Activated CD4-positive, alpha-beta T cell treated with anti-CD3 and anti-CD28 coated beads, Interleukin-2, amount 50 U/mL, for 24 hours (primary cell): Measurements from ENCODE around the gene MUC5AC.
"Not testable (repeated sequence)": the region's sequence is repeated elsewhere in the genome, so short reads cannot be mapped to it uniquely, and the experiment has no call there.

Experiments
- DNase-seq, 2 donors: peaks; one replicate each; pipeline ENCODE4 v3.0.0-alpha.2; 2020; ENCODE audit warnings: low read depth in 1 of 2, low spot score in 1 of 2

Gene MUC5AC

GRCh38 chr11:1157645-1158591 is at the start of gene MUC5AC:
Gene MUC5AC (plus strand): TSS chr11:1157953. CDS start chr11:1158000, 47 bp downstream.
- DNase-seq, result no peak

DNA sequence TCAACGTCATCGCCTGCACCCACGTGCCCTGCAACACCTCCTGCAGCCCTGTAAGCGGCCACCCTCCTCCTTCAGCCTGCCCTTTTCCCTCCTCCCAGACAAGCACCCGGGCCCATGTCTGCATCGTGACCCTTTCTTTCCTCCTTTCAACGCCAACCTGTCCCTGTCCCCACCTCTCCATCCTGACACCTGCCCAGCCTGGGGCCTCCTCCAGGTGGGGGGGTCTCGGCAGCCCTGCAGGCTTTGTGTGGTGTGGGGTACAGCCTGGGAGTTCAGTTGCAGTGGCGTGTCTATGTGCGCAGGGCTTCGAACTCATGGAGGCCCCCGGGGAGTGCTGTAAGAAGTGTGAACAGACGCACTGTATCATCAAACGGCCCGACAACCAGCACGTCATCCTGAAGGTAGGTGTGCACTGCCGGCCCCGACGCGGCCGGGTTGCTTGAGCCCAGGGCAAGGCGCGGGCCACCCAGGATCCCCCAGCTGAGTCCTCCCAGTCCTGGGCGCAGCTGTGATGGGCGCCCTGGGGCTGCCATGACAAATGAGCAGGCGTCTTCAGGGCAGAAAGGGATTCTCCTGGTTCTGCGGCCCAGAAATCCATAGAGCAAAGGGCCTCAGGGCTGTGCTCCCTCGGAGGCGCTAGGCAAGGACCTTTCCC is 49.4 kb upstream of the MUC5AC start:
- DNase-seq, result no peak

DNA sequence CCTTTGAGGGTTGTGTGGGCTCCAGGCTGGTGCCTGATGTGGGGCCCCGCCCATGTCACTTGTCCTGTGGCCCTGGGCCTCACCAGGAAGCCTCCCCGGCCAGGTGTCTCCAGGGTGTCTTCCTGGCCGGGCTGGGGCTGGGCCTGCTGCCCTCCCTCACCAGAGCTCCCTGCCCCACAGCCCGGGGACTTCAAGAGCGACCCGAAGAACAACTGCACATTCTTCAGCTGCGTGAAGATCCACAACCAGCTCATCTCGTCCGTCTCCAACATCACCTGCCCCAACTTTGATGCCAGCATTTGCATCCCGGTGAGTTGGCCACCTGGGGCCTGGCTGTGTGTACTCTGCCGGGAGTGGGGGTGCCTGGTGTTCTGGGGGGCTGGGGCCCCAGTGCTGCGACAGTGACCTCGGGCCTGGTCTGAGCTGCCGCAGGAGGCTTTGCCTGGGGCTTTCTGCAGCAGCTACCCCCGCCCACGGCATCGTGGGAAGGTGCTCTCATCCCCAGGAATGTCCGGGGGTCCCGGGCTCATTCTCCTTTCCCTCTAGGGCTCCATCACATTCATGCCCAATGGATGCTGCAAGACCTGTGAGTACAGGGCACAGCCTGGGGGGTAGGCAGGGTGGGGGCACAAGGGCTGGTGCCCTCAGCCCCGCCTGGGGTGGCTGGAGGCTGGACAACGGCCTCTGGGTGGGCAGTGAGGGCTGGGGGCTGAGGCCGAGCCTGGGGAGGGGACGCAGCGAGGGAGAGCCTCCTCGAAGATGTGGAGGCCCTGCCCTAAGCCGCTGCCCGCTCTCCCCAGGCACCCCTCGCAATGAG is 48.4 kb upstream of the MUC5AC start:
- DNase-seq, result no peak

DNA sequence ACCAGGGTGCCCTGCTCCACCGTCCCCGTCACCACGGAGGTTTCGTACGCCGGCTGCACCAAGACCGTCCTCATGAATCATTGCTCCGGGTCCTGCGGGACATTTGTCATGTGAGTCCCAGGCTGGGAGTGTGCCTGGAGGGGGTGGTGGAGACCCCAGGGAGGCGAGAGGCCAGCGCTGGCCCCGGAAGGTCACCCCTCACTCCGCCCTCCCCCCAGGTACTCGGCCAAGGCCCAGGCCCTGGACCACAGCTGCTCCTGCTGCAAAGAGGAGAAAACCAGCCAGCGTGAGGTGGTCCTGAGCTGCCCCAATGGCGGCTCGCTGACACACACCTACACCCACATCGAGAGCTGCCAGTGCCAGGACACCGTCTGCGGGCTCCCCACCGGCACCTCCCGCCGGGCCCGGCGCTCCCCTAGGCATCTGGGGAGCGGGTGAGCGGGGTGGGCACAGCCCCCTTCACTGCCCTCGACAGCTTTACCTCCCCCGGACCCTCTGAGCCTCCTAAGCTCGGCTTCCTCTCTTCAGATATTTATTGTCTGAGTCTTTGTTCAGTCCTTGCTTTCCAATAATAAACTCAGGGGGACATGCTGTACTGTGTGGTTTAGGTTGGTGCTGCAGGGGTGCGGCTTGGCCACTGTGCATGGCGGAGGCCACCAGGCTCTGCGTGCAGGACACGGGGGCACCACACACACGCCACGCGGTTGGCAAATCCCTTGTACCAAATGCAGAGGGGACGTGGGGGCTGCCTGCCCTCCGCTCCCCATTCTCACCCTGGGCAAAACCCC is 47.6 kb upstream of the MUC5AC start:
- DNase-seq, result no peak

DNA sequence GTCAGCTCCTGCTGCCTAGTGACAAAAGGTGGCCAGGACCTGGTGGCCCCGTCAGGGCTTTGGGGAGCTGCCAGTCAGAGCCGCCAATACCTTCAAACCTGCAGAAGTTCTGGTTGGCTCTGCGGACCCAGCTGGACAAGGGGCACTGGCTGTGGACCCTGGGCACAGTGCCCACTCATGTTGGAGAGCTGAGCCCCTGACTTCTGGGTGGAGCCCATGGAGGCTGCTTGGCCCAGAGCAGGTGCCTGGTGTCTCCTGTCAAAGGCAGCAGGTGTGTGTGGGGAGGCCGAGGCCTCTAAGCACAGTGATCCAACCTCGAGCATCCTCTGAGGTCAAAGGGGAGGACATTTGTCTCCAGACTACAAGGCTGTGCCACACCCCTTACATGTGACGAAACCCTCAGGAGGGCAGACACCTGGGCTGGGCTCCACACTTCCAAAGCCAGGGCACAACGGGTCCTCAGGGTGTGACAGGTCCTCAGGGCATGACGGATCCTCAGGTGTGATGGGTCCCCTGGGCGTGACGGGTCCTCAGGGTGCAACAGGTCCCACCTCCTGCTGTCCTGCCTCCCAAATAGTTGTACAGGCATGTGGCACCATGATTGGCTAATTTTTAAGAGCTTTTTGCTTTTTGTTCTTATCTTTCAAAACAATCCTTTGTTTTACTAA is 46.1 kb upstream of the MUC5AC start:
- no peak for DNase-seq

- no peak for DNase-seq
These were observed 45.2 kb upstream of the MUC5AC start for GRCh38 chr11:1112351-1113191.

GRCh38 chr11:1113405-1114201 is 44.1 kb upstream of the MUC5AC start:
- DNase-seq, result no peak

DNA sequence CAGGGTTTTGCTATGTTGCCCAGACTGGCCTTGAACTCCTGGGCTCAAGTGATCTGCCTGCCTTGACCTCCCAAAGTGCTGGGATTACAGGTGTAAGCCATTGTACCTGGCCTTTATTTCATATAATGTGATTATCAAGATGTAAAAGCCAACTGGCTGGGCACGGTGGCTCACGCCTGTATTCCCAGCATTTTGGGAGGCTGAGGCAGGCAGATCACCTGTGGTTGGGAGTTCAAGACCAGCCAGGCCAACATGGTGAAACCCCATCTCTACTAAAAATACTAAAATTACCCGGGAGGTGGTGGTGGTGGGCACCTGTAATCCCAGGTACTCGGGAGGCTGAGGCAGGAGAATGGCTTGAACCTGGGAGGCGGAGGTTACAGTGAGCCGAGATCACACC is 42.5 kb upstream of the MUC5AC start:
- not testable (repeated sequence) for DNase-seq

DNA sequence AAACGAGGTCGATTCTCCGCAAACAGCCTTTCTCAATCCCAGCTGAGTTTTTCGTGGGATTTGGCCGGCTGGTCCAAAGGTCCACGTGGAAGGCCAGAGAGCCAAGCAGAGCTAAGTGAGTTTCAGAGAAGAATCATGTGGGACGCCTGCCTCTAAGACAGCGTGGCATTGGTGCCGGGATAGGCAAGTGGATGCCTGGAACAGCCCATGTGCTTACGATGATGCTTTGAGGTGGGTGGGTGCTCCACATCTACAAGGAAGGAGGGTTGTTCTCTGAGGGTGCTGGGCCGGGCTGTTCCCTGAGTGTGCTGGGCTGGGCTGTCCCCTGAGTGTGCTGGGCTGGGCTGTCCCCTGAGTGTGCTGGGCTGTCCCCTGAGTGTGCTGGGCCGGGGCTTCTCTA is 41.6 kb upstream of the MUC5AC start:
- DNase-seq, result no peak

GRCh38 chr11:1116666-1117390 is 40.9 kb upstream of the MUC5AC start:
- no peak for DNase-seq

DNA sequence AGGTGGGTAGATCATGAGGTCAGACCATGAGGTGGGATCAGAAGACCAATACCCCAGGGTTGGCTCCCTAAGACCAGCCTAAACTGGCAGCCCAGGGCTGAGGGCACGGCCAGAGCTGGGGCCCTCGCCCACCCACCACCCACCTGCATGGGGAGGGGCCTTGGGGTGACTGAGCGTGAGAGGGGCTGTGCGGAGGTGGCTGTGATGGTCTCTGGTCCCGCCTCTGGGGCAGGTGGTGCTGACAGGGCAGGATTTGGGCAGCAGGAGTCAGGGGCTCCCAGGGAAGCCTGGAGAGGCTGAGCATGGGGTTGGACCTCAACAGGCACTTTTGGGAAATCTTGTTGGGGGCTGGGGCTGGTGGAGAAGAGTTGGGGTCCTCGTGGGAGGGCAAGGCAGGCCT is 39.8 kb upstream of the MUC5AC start:
- DNase-seq, result no peak

DNA sequence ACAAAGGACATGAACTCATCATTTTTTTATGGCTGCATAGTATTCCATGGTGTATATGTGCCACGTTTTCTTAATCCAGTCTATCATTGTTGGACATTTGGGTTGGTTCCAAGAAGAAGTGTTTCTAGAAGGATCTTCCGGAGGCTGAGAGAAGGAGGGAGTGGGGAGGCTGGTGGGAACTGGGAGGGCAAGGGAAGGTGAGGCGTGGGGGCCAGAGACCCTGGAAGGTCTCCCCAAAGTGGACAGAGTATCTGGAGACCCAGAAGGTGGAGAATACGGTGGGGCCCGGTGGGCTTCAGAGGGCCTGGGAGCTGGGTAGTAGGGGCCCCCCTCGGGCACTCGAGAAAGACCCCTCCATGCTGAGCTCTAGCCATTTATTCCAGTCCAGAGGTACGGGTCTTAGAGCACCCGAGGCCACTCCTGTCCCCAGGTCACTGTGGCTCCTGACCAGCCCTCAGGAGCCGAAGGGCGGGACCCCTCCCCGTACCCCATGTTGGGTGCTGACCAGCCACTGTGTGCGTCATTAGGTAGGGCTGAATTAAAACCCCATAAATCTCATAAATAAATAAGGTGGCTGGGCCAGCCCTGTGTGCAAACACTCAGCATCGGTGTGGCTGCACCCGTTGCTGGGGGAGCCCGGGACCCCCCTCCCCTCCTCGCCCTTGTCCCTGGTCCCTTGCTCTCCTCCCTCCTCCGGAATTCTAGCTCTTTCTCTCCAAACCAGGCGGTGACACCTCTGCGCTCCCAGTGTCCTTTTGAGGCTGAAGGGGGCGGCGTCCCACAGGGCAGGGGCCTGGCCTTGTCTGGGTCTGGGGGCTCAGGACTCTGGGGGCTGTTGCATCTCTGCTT is 38.8 kb upstream of the MUC5AC start:
- DNase-seq, result no peak

DNA sequence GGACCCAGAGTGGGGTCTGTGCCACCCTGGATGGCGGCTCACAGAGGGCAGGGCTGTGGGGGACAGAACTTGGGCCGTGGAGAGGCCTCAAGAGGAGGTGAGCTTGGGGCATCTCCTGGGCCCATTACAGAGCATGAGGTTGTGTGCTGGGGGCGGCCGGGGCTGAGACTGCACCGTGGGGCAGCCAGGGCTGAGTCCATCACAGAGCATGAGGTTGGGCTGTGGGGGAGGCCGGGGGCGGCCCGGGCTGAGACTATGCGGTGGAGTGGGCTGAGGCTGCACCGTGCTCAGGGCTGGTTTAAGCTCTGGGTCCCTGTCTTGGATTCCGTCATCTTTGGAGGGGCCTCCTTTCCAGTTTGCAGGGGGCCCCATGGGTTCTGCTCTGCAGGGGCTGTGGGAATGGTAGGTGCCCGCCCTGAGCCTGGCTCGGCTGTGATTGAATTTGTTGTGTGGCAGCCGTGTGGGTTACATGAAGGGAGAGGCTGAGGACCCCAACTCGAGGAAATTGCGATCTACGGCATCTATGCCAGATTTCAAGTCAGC is 38.1 kb upstream of the MUC5AC start:
- no peak for DNase-seq

DNA sequence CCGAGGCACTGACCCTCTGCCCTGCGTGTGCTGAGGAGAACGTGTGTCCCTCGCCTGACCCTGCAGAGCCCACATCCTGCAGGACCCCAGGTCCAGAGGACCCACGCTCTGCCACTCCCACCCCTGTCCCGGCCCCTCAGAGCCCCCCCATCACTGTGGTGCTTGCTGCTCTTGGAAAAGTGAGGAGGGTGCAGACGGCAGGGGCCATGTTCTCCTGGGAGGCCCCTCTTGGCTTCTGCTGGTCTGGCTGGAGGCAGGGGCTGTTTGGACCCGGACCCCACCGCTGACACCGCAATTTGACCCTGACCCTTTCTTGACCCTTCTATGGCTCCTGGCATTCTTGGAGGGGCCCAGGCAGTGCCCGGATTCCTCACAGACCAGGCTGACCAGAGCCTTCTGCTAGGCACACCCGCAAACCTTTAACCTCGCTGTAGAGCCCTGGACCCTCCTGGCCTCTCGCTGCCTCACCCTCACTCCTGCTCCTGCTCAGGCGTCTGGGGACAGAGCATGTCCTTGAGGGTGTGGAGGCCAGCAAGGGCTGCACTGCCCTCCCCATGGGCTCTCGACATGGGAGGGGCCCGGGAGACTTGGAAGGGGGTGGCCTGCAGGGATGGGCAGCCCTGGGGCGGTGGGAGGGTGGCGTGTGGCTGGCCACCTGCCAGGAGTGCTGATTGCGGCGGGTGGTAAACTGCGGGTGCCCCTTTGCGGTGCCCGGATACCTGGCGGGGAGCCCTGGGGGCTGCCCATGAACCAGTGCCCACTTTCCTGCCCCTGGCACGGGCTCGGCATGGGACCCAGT is 37.0 kb upstream of the MUC5AC start:
- no peak for DNase-seq

DNA sequence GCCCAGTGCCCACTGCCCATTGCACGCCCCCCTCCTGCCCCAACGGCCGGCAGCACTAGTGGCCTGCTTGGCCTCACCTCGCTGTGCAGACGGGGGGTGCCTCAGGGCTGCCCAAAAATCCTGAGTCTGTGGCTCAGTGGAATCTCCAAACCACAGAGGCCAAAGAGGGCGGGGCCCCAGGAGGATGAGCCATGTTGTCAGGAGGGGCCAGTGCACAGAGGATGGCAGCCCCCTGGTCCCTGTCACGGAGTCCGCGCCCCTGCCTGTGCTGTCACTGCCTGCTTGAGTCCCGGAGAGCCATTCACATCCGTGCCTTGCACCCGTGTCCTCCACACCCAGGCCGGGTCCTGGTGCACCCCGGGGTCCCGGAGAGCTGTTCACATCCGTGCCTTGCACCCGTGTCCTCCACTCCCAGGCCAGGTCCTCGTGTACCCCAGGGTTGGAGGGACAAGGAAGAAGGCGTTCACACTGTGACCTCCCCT is 36.4 kb upstream of the MUC5AC start:
- no peak for DNase-seq
